AG04449 (cell line): ENCODE data around the gene OR6S1.
A peak's percentile ranks its signal among the peaks of the same experiment; 100 is the strongest.

Experiments used
- CTCF ChIA-PET: fragments of 350-600 bp; formaldehyde crosslinking; extraction: SDS; loops from one replicate; lab custom pipeline; 2021; ENCODE audit warnings: antibody characterized with exemption; lab: Yijun Ruan, JAX
- POLR2A ChIA-PET: fragments of 400-600, 350-600 bp; formaldehyde crosslinking; extraction: SDS; loops from one replicate; lab custom pipeline; 2020; ENCODE audit warnings: antibody characterized with exemption, inconsistent platforms; lab: Yijun Ruan, JAX
- DNase-seq: peaks from one replicate; pipeline ENCODE4 v3.0.0-alpha.2; 2010; ENCODE audit warnings: low read depth, low spot score
- H3K4me3 ChIP-seq: 2 replicates; pipeline ENCODE4 v1.5.1; 2011; ENCODE audit warnings: low read depth, mild to moderate bottlenecking, control low read depth, low read length
- CTCF ChIP-seq: IDR thresholded peaks from one replicate; pipeline ENCODE4 v1.5.1; 2011; ENCODE audit warnings: mild to moderate bottlenecking, moderate library complexity, low read length, control low read depth, inconsistent platforms; ENCODE audit not compliant: insufficient read depth; ENCODE audit errors: missing control alignments

Gene OR6S1

GRCh38 chr14:20613094-20614037, 28.1 kb downstream of the OR6S1 start:
- ChIA-PET CTCF (interaction anchor here (0.6 to 3.5 kb wide), 26 partner anchors 10 to 493 kb away, joined by 3 to 27 read pairs (median 4); partner anchors contain the start of genes ANG, PARP2, PIP4P1 and RNASE4), POLR2A (interaction anchor here (0.8 to 1.8 kb wide), 6 partner anchors 9 to 270 kb away, joined by 3 to 17 read pairs (median 6); partner anchors contain the start of genes PARP2 and RNASE4)
- peak overlapping the region; percentile 70 for H3K4me3 ChIP-seq
- TF ChIP-seq CTCF = peak; percentile 68
- DNase-seq = peak; percentile 98

DNA sequence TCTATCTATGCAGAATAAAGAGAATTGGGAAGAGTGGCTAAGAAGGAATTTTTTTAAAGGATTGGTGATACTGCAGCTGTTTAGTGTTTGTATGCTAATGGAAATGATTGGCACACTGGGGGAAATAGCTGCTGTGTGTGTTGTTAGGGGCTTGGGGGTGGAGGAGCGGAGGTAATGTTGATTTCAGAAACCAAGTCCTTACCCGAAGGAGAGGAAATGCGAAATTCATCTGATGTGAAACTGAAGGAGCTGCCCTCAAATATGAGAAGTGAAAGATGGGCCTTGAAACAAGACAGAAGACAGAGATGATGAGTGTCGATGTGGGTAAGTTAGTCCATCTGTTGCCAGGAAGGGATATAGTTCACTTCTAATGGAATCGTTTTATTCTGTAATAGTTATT, 29.1 kb downstream of the OR6S1 start:
- CTCF ChIA-PET = interaction anchor here (0.8 to 3.5 kb wide), 16 partner anchors 10 to 284 kb away, joined by 3 to 27 read pairs (median 8); partner anchors contain the start of genes PARP2 and RNASE4

DNA sequence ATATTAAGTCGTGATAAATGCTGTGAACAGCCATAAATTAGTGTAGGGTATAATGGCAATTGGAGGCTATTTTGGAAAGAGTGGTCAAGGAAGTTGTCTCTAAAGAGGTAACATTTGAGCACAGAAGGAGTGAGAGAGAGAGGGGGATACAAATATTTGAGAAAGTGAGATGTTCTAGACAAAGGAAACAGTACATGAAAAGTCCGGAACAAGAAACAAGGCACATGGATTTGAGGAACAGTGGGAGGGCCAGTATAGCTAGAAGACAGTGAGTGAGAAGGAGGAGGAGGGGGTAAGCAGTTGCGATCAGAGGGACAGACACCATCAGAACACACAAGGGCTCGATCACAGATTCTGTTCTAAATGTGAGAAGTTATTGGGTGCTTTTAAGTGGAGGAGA, 30.2 kb downstream of the OR6S1 start:
- ChIA-PET CTCF (interaction anchor here (0.9 to 7.8 kb wide), 7 partner anchors 11 to 282 kb away, joined by 4 to 161 read pairs (median 41); partner anchors contain the start of genes ANG, CCNB1IP1, RNASE4 and TEP1), POLR2A (interaction anchor here (1.4 kb wide), 1 partner anchor 72 kb away, joined by 4 read pairs; no protein-coding TSS in a partner anchor)
- TF ChIP-seq CTCF = no peak
- no peak overlapping the region for H3K4me3 ChIP-seq
- DNase-seq = no peak

More for the DNA sequence above, 29.1 kb downstream of the OR6S1 start:
- TF ChIP-seq CTCF = no peak
- POLR2A ChIA-PET = interaction anchor here (1.6 to 1.8 kb wide), 3 partner anchors 69 to 269 kb away, joined by 10 to 17 read pairs (median 12); partner anchors contain the start of genes PARP2 and RNASE4
- no peak overlapping the region for H3K4me3 ChIP-seq
- DNase-seq = no peak

DNA sequence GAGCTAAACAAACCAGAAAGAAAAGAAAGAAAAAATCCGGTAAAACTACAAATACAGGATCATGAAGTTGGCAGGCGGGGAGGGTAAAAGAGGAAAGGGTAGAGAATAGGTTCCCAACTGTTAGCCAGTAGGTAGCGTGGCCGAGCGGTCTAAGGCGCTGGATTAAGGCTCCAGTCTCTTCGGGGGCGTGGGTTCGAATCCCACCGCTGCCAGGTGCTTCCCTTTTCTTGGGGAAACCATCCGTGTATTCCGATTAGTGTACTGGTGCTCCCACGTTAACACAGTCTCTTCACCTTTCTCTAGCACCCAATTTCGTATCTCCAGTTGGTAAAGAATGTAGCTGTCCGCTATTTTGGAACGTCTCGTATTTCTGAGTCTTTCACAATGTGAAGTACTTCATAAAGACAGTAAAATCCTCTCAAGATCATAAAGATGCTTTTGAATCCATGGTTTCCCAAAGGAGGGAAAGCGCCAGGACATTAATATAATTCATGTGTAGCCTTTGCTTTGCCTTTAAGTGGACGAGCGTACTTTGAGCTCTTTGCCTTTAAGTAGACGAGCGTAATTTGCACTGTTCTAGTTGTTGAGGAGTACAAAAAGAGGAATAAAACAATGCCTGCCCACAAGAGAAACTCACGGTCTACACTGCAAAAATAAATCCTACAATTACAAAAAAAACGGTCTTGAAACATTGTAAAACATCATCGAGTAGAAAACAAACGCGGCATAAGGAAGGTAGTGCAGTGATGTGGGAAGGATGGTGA, 31.3 kb downstream of the OR6S1 start:
- no peak for TF ChIP-seq CTCF
- POLR2A ChIA-PET = interaction anchor here (0.7 to 1.4 kb wide), 2 partner anchors 21 to 73 kb away, joined by 3 to 4 read pairs; no protein-coding TSS in a partner anchor
- no peak for DNase-seq

GRCh38 chr14:20609215-20610001, 32.1 kb downstream of the OR6S1 start:
- DNase-seq = peak; percentile 58
- peak; percentile 69 for TF ChIP-seq CTCF
- peak overlapping the region; percentile 84 for H3K4me3 ChIP-seq
- CTCF ChIA-PET = interaction anchor here (0.6 to 7.8 kb wide), 32 partner anchors 11 to 280 kb away, joined by 3 to 161 read pairs (median 4); partner anchors contain the start of genes ANG, APEX1, CCNB1IP1 and OSGEP
- POLR2A ChIA-PET = interaction anchor here (1.4 kb wide), 1 partner anchor 74 kb away, joined by 4 read pairs; no protein-coding TSS in a partner anchor

More for the DNA sequence above, 31.3 kb downstream of the OR6S1 start:
- peak overlapping the region; percentile 84 for H3K4me3 ChIP-seq
- CTCF ChIA-PET = interaction anchor here (0.8 to 7.8 kb wide), 20 partner anchors 11 to 281 kb away, joined by 3 to 161 read pairs (median 6); partner anchors contain the start of genes ANG, APEX1, CCNB1IP1 and OSGEP
